Measurements from ENCODE around the gene METTL24. TPM values are rescaled to one million over a fixed set of nuclear protein-coding genes. Genes with fewer than 3 reads are reported as not detected.

Gene METTL24
- total and polyA plus RNA-seq, 10 of the 15 experiments (the other 5 are each of a cell fraction or from before 2014, with no cell fraction given): 0.20 TPM; not detected in 9

GRCh38 chr6:110217266-110217665 is 140.9 kb downstream of the METTL24 start (continued):
- TF ChIP-seq CREM (IDR thresholded peaks at IDR 0.05; ENCODE audit: low read depth) (no peak), MXI1 (IDR thresholded peaks at IDR 0.05; ENCODE audit: low read depth, low read length) (no peak), JUNB (IDR thresholded peaks at IDR 0.05) (no peak), EP300 (IDR thresholded peaks at IDR 0.05; ENCODE audit: borderline replicate concordance in 1 of 2, control insufficient read depth in 1 of 2, low read depth in 2 of 2, low read length in 2 of 2) (no peak), ZNF274 (IDR thresholded peaks at IDR 0.05; ENCODE audit: insufficient read depth, insufficient read length) (no peak), WRNIP1 (IDR thresholded peaks at IDR 0.05; ENCODE audit: borderline replicate concordance, low read depth, low read length) (no peak), PBX3 (IDR thresholded peaks at IDR 0.05; ENCODE audit: insufficient replicate concordance, low read depth, low read length) (no peak)

DNA sequence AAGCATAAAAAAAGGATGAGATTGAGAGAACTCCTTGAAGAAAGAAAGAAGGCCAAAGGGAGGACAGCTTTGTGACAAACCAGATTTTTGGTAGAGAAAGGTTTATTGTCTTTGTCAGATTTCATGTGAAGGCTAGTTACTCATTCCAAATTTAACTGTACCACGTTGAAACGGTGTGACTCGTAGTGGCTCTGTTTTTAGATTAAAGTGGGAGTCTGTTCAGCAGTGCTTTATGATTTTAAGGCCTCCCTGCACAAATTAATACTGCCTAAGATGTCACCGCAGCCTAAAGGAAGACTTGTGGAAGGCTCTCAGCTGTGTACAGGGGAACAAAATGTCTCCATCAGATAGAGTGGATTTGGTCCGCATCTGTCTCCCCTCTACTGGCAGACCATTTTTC is 142.0 kb downstream of the METTL24 start:
- H3K79me2 ChIP-seq (ENCODE audit: control insufficient read depth, insufficient read depth, low read length): no peaks in the 10 kb centered on the region
- peaks cover 2 to 13% of the 10 kb centered on the region in 2 experiments for H3K36me3 ChIP-seq (ENCODE audit: control insufficient read depth in 2 of 2, insufficient read depth in 2 of 2, low read length in 1 of 2)
- ChIA-PET RAD21 (ENCODE audit: unreplicated experiment) (interaction anchor here (0.6 kb wide), 1 partner anchor 731 kb away, joined by 3 read pairs; no protein-coding TSS in a partner anchor), POLR2A (no interaction called here), SMC1A (ENCODE audit: uncharacterized antibody, unreplicated experiment) (interaction anchor here (1.8 to 3.6 kb wide), 2 partner anchors 10 to 16 kb away, joined by 6 to 21 read pairs; no protein-coding TSS in a partner anchor), CTCF (interaction anchor here (0.9 to 1.4 kb wide), 2 partner anchors 9 to 18 kb away, joined by 3 read pairs; no protein-coding TSS in a partner anchor)
- no peaks in the 10 kb centered on the region for H3K27me3 ChIP-seq (replicated peaks in 1 of 2; ENCODE audit: control insufficient read depth in 2 of 2, insufficient read depth in 2 of 2, low read length in 1 of 2)
- no peaks in the 10 kb centered on the region for H3K4me1 ChIP-seq (ENCODE audit: control insufficient read depth, insufficient read depth, low read length)
- no peak for FAIRE-seq
- WGBS (ENCODE audit: insufficient coverage, insufficient replicate concordance, low lambda C conversion rate, missing lambda C conversion rate): 98% methylated on average over 5 of the region's 5 CpGs
- H4K20me1 ChIP-seq (ENCODE audit: control insufficient read depth, insufficient read depth): no peaks in the 10 kb centered on the region
- no peak overlapping the region for H3K9ac ChIP-seq (ENCODE audit: control insufficient read depth, insufficient read depth, low read length)
- H3K4me2 ChIP-seq (ENCODE audit: control insufficient read depth, insufficient read depth): no peak overlapping the region
- no TSS peak for BruUV-seq (replicated peaks)
- H3K4me3 ChIP-seq: no peak overlapping the region
- no peak for DNase-seq (ENCODE audit: low read depth, low spot score)
- no peak for ATAC-seq
- H2AFZ ChIP-seq (ENCODE audit: control insufficient read depth, low read depth, low read length): no peak overlapping the region
- intact Hi-C loops (cut with micrococcal nuclease; ENCODE audit: unreplicated experiment): no loop called here
- H3K27ac ChIP-seq (ENCODE audit: control insufficient read depth, insufficient read depth): no peak overlapping the region
- in situ Hi-C loops (cut with MboI): no loop called here
- H3K9me3 ChIP-seq (replicated peaks; ENCODE audit: control insufficient read depth, insufficient read depth, low read length): no peaks in the 10 kb centered on the region
- TF ChIP-seq ZNF274 (IDR thresholded peaks at IDR 0.05; ENCODE audit: insufficient read depth, insufficient read length) (no peak), RAD21 (IDR thresholded peaks at IDR 0.05; ENCODE audit: insufficient read depth, low read depth, low read length) (no peak), SMC3 (IDR thresholded peaks at IDR 0.05; ENCODE audit: borderline replicate concordance, low read length) (no peak), IRF4 (IDR thresholded peaks at IDR 0.05; ENCODE audit: low read depth, low read length) (no peak), SIX5 (IDR thresholded peaks at IDR 0.05; ENCODE audit: low read depth, low read length, severe bottlenecking) (no peak), SMAD1 (IDR thresholded peaks at IDR 0.05; ENCODE audit: low read depth, partially characterized antibody) (no peak), BCL11A (IDR thresholded peaks at IDR 0.05; ENCODE audit: low read depth, low read length) (no peak), TBL1XR1 (IDR thresholded peaks at IDR 0.05; ENCODE audit: low read depth, low read length) (no peak), MYB (IDR thresholded peaks at IDR 0.05; ENCODE audit: borderline replicate concordance, low read depth, low read length) (no peak), LARP7 (IDR thresholded peaks at IDR 0.05) (no peak), SPI1 (IDR thresholded peaks at IDR 0.05; ENCODE audit: borderline replicate concordance, insufficient read depth, low read depth, low read length) (no peak), HCFC1 (IDR thresholded peaks at IDR 0.05; ENCODE audit: low read length) (no peak), STAT1 (conservative IDR thresholded peaks at IDR 0.05) (no peak)
- TF ChIP-seq, protein P1, sequence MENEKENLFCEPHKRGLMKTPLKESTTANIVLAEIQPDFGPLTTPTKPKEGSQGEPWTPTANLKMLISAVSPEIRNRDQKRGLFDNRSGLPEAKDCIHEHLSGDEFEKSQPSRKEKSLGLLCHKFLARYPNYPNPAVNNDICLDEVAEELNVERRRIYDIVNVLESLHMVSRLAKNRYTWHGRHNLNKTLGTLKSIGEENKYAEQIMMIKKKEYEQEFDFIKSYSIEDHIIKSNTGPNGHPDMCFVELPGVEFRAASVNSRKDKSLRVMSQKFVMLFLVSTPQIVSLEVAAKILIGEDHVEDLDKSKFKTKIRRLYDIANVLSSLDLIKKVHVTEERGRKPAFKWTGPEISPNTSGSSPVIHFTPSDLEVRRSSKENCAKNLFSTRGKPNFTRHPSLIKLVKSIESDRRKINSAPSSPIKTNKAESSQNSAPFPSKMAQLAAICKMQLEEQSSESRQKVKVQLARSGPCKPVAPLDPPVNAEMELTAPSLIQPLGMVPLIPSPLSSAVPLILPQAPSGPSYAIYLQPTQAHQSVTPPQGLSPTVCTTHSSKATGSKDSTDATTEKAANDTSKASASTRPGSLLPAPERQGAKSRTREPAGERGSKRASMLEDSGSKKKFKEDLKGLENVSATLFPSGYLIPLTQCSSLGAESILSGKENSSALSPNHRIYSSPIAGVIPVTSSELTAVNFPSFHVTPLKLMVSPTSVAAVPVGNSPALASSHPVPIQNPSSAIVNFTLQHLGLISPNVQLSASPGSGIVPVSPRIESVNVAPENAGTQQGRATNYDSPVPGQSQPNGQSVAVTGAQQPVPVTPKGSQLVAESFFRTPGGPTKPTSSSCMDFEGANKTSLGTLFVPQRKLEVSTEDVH (IDR thresholded peaks at IDR 0.05; ENCODE audit: low read depth, partially characterized antibody): no peak

Data from GM12878 (cell line).